HL-60/S4 (cell line): ENCODE measurements around the gene SCARB1.

Experiments
- in situ Hi-C: fragments of 300-500 bp; cut with MboI; formaldehyde crosslinking; loops from 2 replicates; pipeline ENCODE4 v1.14.3; 2022; ENCODE audit warnings: low sequenced_read_pairs

Gene SCARB1

DNA sequence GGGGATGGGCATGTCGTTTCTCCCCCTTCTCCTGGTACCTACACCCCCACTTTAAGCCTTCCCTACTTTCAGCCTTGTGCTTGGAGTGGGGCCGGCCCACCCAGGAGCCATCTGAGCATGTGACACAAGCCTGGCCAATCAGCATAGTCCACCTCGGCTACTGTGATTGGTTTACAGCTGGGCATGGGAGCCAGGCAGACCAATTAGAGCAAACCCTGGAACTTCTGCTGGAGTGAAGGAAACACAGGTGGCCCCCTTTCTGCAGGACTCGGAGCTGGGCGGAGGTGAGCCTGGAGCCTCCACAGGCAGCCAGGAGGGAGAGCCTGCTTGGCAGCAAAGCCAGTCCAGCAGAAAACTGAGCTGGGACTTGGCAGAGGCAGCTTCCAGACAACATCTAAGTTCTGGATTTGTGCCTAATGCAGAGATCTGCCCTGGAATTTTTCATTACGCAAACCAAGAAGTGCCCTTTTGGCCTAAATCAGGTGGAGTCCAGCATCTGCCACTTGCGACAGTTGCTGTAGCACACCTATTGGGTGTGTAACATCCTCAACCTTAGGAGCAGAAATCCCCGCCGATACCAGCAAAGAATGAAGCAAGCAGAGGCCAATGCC is 59.5 kb downstream of the SCARB1 start:
- in situ Hi-C loops, result no loop called here

DNA sequence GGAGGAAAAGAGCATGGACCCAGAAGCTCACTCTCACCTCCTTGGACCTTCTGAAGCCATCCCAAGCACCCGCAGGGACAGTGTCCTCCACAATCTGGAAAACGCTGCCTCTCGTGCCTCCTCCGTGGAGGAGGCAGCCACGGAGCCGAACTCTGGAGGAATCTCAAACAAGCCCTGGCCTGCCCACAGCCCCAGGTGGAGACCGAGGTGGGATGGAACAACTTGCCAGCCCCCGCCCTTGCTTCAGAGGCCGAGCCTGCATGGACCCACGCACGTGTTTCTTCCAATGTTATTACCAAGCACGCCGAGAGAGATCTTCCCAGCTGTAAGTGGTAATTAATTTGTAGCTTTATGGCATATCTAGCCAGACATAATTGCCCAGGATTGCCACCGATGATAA is 61.3 kb downstream of the SCARB1 start:
- in situ Hi-C loops, result no loop called here

DNA sequence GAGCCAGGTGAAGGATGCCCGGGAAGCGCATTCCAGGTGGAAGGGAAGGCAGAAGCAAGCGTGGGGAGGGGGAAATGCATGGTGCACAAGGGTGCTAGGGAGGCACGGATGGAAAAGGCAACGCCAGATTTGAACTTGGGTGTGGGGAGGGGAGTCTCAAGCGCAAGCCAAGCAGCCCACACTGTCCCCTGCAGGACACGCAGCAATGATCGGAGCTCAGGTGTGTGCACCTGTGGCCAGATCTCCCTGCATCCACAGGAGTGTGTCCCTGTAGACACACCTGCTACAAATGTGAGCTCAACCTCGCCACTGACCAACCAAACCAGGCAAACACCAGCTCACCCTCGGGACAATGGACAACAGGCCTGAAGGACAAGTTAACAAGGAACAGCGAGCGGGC is 63.2 kb downstream of the SCARB1 start:
- in situ Hi-C loops, result no loop called here

DNA sequence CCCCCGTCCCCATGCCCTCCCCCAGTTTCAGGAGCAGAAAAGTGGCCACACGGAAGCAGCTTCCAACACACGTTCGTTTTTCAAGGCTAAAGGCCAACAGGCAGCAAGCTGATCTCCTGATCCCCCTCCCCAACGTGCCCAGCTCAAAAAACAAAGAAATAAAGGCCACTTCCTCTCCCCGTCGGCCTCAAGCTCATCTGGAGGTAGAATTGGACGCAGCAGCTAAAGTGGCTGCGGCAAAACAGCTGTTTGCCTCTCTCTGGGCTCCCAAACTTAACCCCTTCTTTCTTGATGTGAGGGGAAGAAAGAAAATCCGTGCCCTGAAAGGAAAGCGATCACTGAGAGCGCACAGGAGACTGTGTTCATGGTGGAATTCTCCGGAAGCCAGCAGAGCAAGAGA is 66.3 kb downstream of the SCARB1 start:
- in situ Hi-C loops, result no loop called here

DNA sequence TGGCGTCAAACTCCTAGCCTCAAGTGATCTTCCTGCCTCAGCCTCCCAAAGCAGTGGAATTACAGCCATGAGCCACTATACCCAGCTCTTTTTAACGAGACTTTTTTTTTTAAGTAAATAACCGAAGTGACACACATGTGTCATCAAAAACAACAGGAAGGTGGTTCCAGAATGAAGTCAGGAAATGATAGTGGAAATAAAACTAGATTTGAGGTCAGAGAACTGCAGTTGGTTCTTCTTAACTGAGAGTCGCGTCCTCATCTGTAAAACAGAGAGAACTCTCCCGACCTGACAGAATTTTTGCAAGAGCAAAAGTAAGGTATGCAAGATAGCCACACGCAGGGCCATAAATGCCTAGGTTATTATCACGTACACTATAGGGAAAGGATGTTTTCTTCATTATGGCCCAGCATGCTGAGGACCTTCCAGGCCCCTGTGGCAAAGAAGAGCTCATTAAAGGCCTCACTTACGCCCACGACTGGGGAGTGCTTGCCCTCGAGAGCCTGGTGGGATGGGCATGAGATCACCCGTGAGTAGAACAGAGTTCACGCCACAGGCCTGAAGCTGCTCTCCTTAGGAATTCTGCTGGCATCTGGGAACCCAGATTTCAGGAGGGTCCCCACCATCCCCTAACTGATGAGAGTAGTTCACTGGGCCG is 67.2 kb downstream of the SCARB1 start:
- in situ Hi-C loops, result no loop called here

DNA sequence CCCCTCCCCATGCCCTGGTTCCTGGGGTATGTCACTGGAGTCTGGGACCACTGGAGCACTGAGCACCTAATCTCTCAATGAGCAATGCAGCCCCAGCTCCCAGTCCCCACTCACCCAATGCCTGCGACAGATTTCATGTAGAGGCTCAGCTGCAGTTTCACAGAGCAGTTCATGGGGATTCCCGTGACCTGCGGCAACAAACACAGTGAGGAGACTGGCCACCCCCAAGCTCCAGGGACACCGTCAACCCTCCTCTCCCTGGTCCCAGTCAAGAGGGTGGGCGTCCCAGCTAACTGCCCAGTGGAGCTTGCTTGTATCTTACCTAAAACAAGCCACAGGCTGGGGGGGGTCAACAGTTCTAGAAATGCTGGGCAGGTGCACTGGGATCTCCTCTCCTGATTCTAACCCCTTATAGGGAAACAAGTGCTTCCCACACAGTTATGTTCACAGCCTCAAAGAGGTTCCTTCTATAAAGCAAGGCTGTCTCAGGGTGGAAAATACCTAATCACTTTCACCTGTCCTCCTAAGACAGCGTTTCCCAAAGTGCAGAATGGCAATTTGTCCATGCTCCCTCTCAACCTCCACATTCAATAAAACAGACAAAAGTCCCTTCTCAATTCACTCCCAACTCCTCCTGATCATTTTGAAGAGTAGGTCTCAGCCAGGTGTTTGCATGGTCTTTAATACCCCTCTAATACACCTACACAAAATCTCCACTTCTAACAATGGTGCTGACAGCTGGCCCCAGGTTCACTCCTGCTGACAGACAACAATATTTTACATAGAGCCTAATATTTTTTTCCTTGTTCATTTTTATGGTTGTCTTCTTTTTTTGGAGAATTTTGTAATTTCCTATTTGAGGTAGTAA is 68.3 kb downstream of the SCARB1 start:
- in situ Hi-C loops, result no loop called here

DNA sequence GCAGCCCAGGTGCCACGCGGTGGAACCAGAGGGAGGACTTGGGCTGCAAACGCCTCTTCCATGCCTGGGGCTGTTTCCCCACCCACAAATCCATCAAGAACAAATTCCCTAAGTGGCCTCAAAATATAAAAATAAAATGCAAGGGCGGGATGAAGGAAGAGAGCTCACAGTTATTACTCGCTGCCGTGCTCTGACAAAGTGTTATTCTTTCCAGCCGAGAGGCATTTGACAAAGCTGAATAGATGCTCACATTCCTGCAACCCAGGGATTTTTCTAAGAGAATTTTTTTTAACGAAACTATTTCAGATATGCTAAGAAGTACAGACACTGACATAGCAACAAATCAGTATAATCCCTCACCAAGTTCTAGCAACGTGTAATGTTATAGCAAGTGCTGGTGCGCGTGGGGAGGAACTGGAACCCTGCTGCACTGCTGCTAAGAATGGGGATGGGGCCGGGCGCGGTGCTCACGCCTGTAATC is 70.7 kb downstream of the SCARB1 start:
- in situ Hi-C loops, result no loop called here

DNA sequence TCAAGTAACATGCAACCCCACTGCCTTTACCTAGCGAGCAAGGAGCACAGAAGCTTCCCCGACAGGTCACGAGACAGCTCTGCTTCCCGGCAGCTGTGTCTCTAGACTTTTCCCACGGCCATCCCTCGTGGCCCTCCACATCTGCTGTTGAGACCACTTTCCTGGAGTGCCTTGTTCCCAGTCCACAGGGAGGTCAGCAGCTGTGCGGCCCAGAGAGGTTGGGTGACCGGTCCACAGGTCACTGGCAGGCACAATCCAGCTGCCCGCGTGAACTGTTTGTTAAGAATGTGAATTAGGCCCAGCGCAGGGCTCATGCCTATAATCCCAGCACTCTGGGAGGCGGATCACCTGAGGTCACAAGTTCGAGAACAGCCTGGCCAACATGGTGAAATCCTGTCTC is 71.5 kb downstream of the SCARB1 start:
- in situ Hi-C loops, result no loop called here

DNA sequence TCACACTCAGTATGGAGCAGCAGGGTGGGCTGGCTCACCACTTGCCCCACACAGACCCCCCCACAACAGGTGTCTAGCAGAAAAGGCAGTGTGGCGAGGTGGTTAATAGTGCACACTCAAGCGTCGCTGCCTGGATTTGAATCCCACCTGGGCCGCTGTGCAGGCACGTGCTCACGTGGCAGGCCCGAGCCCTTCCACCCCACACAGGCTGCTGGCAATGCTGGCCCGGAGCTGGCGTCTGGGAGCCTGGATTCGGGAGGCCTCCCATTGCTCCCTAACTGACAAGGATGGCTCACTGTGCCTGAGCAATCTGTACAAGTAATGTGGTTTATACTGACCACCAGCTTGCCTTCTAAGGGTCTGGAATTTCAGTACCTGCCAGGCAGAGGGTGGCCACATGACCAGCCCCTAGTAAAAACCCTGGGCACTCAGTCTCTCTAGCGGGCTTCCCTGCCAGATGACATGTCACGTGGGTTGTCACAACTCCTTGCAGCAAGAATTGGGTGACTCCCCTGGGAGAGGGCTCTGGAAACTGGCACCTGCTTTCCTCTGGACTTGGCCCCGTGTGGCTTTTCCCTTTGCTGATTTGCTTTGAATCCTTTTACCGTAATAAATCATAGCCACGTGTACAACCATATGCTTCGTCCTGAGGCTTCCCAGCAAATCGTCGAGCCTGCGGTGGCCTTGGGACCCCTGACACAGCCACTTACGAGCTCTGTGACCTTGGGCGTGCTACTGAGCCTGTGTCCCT is 72.8 kb downstream of the SCARB1 start:
- in situ Hi-C loops, result no loop called here

DNA sequence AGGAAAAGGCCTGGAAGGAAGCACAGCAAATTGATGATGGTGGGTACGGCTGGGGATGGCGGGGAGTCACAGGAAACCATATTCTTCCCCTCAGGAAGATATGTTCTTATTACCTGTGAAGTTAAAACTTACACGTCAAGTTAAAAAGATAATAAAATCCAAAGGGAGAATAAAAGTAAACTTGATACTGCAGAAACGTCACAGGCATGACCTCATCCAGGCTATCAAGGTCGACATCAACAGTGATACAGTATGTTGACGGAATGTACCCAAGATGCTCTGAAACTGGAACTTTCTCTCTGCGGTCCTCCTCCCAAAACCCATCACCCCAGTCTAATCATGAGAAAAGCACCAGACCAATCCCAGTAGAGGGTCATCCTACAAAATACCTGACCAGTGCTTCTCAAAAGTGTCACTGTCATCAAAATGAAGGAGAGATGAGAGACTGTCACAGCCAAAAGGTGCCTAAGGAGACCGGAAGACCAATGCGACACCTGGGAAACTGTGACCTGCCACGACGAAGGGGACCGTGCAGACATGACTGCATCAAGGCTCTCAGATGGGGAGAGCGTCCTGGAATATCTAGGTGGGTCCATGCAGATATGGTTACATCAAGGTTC is 74.6 kb downstream of the SCARB1 start:
- in situ Hi-C loops, result no loop called here

DNA sequence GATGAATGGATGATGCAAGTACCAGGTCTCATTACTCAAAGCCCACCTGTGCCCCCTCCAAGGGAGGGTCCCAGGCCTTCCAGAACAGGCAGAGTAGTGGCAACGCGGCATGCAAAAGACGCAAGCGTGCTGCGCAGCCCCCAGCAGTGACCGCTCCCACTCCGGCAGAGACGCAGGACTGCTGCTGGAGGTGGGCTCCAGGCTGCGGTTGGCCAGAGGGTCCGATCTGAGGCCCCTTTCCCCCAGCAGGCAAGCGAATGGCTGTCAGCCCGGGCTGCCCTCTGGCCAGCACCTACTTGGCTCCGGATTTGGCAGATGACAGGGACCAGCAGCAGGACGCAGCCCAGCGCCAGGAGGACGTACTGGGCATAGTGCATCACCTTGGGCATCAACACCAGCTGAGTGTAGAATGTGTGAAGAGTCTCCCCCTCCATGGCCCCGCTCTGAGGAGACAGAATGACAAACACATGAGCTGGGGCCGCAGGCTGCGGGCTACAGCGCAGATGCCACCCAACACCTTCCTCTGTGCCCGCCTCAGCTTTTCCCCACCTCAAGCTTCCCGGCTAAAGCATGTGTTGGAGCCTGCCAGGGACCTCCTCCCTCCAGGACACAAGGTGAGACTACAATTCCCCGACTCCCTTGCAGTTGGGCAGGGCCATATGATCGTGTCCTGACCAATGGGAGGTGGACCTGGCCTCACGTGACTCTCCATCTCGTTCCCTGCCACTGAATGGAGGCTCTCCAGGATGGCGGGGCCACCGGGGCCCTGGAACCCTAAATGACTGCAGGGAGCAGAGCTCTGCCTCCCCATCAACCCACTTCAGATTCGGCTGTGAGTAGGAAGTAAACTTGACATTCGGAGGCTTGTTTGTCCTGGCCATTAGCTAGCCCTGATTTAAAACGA is 77.4 kb downstream of the SCARB1 start:
- in situ Hi-C loops, result no loop called here

DNA sequence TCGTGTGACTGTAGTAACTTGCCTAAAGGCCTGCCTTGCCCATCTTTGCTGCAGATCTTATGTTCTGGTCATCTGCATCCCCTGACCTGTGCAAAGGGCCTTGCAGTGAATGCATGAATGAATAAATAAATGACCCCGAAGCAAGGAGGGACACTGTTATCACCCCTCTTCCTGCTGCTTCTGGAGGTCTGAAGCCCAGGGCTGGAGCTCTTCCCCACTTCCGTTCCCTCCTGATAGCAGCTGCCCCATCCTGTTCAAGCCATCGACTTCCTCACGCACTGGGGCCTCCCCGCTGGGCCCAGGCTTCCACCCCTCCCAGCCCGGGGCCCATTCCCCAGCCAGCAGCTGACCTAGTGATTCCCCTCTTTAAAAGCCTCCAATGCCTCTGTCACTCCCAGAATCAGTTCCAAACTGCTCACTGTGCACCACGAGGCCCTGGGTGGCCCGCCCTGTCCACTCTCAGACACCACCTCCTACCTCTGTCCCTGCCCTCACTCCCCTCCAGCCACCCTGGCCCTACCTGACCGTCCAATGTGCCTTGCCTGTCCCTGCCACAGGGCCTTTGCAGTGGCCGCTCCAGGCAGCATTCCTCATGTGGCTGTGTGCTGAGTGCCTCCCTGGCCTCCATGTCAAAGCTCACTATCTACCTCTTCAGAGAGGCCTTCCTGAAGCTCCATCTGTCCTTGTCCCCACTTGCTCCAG is 78.6 kb downstream of the SCARB1 start:
- in situ Hi-C loops, result no loop called here

DNA sequence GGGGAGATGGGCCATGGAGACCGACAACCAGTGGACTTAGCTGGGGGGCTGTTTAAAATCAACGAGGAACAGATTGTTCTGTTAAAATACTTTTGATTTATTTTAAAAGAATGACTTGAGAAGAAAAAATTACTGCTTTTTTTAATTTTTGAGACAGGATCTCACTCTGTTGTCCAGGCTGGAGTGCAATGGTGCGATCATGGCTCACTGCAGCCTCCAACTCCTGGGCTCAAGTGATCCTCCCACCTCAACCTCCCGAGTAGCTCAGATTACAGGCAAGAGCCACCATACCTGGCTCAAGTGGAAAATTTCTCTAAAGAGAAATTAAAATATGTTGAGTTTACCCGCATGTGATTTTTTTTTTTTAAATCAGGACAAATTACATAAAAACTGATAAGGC is 80.6 kb downstream of the SCARB1 start:
- in situ Hi-C loops, result no loop called here

DNA sequence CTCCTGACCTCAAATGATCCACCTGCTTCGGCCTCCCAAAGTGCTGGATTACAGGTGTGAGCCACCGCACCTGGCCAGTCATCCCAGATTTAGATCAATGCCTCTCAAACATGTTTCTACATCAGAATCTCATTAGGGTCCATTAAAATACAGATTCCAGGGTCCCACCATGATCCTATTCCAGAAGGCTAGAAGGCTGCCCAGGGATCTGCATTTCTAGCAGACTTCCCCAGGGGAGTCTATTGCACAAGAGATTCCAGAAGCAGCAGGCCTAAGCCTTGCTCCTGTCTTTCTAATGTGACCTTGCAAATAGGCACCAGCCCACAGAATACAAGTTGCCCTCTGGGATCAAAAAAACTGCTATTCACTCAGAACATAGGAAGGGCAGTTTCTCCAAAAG is 81.5 kb downstream of the SCARB1 start:
- in situ Hi-C loops, result no loop called here

DNA sequence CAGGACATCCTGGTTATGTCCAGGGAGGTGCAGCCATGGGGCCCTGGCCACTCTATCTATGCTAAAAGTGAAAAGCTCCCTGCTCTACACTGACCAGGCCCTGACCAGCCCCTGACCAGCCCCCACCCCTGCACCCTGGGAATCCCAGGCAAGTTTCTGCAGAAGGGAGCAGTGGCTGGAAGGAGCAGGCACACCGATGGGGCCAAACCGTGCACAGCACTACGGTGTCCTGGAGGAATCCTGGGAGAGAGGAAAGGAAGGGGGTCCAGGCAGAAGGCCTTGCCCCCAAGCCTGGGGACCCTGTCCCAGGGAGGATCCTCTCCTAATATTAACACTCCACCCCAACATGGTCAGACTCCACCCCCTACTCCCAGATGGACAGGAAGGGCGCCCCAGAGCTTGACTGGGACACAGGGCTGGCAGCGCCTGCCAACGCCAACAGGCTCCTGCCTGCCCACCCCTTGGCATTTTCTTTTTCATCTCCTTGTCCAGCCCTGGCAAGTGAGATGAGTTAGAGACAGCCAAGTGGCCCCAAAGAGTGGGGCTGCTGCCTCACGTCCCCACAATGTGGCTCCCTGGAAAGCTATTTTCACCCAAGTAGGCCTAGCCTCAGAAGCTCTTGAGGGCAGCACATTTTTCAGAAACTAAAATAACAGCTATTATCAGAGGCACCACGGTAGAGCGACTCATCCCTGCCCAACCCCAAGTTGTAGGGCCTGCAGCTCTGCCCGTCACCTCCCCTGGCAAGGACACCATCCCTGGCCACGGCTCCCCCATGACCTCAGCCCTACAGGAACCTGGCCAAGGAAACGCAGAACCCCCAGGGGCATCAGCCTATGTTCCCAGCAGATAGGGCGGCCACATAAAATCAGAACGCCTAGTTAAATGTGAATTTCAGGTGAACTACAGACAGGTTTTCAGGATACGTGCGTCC is 82.6 kb downstream of the SCARB1 start:
- in situ Hi-C loops, result no loop called here

DNA sequence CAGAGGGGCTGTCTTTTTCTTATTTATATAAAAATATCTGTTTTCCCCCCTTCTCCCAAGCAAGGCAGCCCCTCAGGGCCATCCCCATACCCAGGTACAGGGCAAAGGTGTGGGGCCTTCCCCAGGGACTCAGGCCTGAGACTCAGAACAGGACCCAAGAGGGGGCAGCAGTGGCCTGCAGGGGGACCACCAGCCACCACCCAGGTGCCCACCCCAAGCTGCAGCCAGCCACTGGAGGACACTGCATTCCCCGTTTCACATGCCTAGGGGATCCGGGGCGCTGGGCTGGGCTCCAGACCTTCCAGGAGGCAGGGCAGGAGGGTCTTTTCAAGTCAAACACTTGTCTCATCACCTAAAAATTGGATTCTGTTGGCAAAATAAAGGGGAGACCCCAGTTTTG is 83.3 kb downstream of the SCARB1 start:
- in situ Hi-C loops, result no loop called here

DNA sequence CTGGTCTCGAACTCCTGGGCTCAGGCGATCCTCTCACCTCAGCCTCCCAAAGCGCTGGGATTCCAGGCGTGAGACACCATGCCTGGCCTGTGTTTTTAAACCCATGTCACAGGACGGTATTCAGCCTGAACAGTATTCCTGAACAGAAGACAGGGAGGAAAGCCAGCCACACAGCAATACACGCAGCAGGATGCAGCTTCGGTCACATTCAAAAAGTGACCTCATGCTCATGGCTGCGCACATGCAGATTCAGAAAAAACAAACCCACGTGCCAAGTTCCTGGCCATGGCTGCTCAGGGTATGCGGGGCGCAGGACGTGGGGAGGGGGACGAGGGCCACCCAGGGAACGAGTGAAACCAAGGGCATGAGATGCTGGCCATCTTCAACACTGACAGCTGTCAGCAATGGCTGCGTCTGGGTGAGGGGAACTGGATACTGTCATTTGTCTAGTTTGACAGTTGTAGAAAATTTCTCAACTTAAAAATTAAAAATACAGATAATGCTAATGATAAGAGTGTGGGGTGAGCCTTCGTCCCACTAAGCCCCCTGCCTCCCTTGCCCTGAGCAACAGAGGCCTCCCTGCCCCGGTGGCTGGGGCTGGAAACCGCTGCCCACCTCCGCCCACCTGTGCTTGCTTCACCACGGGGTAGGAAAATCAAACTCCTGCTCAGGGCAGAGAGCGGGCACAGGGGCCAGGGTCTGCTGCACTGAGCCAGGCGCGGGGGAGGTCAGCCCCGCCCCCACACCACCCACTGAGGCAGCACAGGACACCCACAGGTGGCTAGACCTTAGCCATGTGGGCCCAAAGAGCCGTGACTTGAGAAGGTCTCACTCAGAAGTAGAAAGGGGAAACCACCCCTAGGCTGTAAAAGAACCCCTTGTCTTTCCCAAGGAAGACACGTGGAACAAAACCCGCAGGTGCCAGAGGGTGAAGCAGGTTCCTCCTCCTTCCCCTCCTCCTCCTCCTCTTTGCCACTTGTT is 84.2 kb downstream of the SCARB1 start:
- in situ Hi-C loops, result no loop called here
